ENCODE results near the gene MCCC2. TPM values are rescaled to one million over a fixed set of nuclear protein-coding genes. Genes with fewer than 3 reads are reported as not detected.
A peak's percentile ranks its signal among the peaks of the same experiment; 100 is the strongest.
"Not testable (repeated sequence)": the region's sequence is repeated elsewhere in the genome, so short reads cannot be mapped to it uniquely, and the experiment has no call there.

The MCCC2 gene
- total RNA-seq, 1 experiment from 2014 or later = 61.5 TPM

GRCh38 chr5:71663191-71663969 lies 76.2 kb downstream of the MCCC2 start:
- Histone ChIP-seq H3K4me3 (no peak overlapping the region), H3K36me3 (no peaks in the 10 kb centered on the region), H3K4me1 (no peaks in the 10 kb centered on the region), H3K27ac (no peak overlapping the region), H3K27me3 (no peaks in the 10 kb centered on the region), H3K9me3 (replicated peaks) (no peaks in the 10 kb centered on the region)
- peak in 1 of 2 experiments; percentile 21 for DNase-seq

- DNase-seq; H3K27me3 ChIP-seq; H3K27ac ChIP-seq; H3K4me3 ChIP-seq; H3K9me3 ChIP-seq (replicated peaks); H3K4me1 ChIP-seq; H3K36me3 ChIP-seq: not testable (repeated sequence)
These were observed 77.5 kb downstream of the MCCC2 start for GRCh38 chr5:71664615-71665014.

- Histone ChIP-seq H3K27ac (no peak overlapping the region), H3K36me3 (no peaks in the 10 kb centered on the region), H3K9me3 (replicated peaks) (no peaks in the 10 kb centered on the region), H3K4me1 (no peaks in the 10 kb centered on the region), H3K4me3 (no peak overlapping the region), H3K27me3 (no peaks in the 10 kb centered on the region)
- DNase-seq = no peak
These were observed 79.2 kb downstream of the MCCC2 start for GRCh38 chr5:71666321-71666720.

GRCh38 chr5:71677977-71678376 lies 90.8 kb downstream of the MCCC2 start:
- Histone ChIP-seq H3K27me3 (no peaks in the 10 kb centered on the region), H3K4me1 (no peaks in the 10 kb centered on the region), H3K36me3 (no peaks in the 10 kb centered on the region), H3K4me3 (no peak overlapping the region), H3K9me3 (replicated peaks) (no peaks in the 10 kb centered on the region), H3K27ac (no peak overlapping the region)
- no peak for DNase-seq

GRCh38 chr5:71679714-71680113 lies 92.6 kb downstream of the MCCC2 start:
- DNase-seq = no peak
- Histone ChIP-seq H3K9me3 (replicated peaks) (no peaks in the 10 kb centered on the region), H3K27me3 (no peaks in the 10 kb centered on the region), H3K4me1 (no peaks in the 10 kb centered on the region), H3K4me3 (no peak overlapping the region), H3K27ac (no peak overlapping the region), H3K36me3 (no peaks in the 10 kb centered on the region)

- no peak overlapping the region for H3K27ac ChIP-seq
- no peak overlapping the region for H3K4me3 ChIP-seq
- H3K4me1 ChIP-seq = no peaks in the 10 kb centered on the region
- no peaks in the 10 kb centered on the region for H3K27me3 ChIP-seq
- H3K9me3 ChIP-seq (replicated peaks) = no peaks in the 10 kb centered on the region
- H3K36me3 ChIP-seq = no peaks in the 10 kb centered on the region
- DNase-seq = no peak
These were observed 93.4 kb downstream of the MCCC2 start for GRCh38 chr5:71680510-71680909.

GRCh38 chr5:71681296-71681695 lies 94.2 kb downstream of the MCCC2 start:
- DNase-seq = peak; percentile 12 to 40
- Histone ChIP-seq H3K4me3 (no peak overlapping the region), H3K9me3 (replicated peaks) (no peaks in the 10 kb centered on the region), H3K27ac (no peak overlapping the region), H3K36me3 (no peaks in the 10 kb centered on the region), H3K27me3 (no peaks in the 10 kb centered on the region), H3K4me1 (no peaks in the 10 kb centered on the region)

- Histone ChIP-seq H3K36me3 (no peaks in the 10 kb centered on the region), H3K9me3 (replicated peaks) (no peaks in the 10 kb centered on the region), H3K27ac (no peak overlapping the region), H3K4me1 (no peaks in the 10 kb centered on the region), H3K27me3 (no peaks in the 10 kb centered on the region), H3K4me3 (no peak overlapping the region)
- no peak for DNase-seq
These were observed 97.2 kb downstream of the MCCC2 start for GRCh38 chr5:71684309-71684708.

- DNase-seq = peak; percentile 15 to 49
- Histone ChIP-seq H3K4me1 (peaks cover 10% of the 10 kb centered on the region), H3K27me3 (no peaks in the 10 kb centered on the region), H3K27ac (no peak overlapping the region), H3K36me3 (no peaks in the 10 kb centered on the region), H3K4me3 (0 out of 2 replicates have a peak overlapping the region, but pooled peaks have one; percentile 2), H3K9me3 (replicated peaks) (no peaks in the 10 kb centered on the region)
These were observed 106.8 kb downstream of the MCCC2 start for GRCh38 chr5:71693828-71694427.

- DNase-seq = no peak
- H3K4me3 ChIP-seq = no peak overlapping the region
- H3K4me1 ChIP-seq = peaks cover 10% of the 10 kb centered on the region
- H3K36me3 ChIP-seq = no peaks in the 10 kb centered on the region
- no peaks in the 10 kb centered on the region for H3K27me3 ChIP-seq
- no peak overlapping the region for H3K27ac ChIP-seq
- no peaks in the 10 kb centered on the region for H3K9me3 ChIP-seq (replicated peaks)
These were observed 107.9 kb downstream of the MCCC2 start for GRCh38 chr5:71695071-71695470.

- Histone ChIP-seq H3K36me3 (no peaks in the 10 kb centered on the region), H3K27ac (no peak overlapping the region), H3K27me3 (no peaks in the 10 kb centered on the region), H3K9me3 (replicated peaks) (no peaks in the 10 kb centered on the region), H3K4me3 (no peak overlapping the region), H3K4me1 (peaks cover 10% of the 10 kb centered on the region)
- no peak for DNase-seq
These were observed 108.5 kb downstream of the MCCC2 start for GRCh38 chr5:71695595-71695994.

- DNase-seq = no peak
- H3K9me3 ChIP-seq (replicated peaks) = no peaks in the 10 kb centered on the region
These were observed 110.8 kb downstream of the MCCC2 start for GRCh38 chr5:71697967-71698366.

GRCh38 chr5:71699233-71699632 lies 112.1 kb downstream of the MCCC2 start:
- no peak overlapping the region for H3K4me3 ChIP-seq
- DNase-seq = no peak
- H3K36me3 ChIP-seq = no peaks in the 10 kb centered on the region
- H3K27ac ChIP-seq = no peak overlapping the region
- H3K27me3 ChIP-seq = no peaks in the 10 kb centered on the region
- H3K4me1 ChIP-seq = peaks cover 8% of the 10 kb centered on the region; the same call in 1 of the 2 replicates
- no peaks in the 10 kb centered on the region for H3K9me3 ChIP-seq (replicated peaks)

More at GRCh38 chr5:71697967-71698366, 110.8 kb downstream of the MCCC2 start:
- peaks cover 10% of the 10 kb centered on the region for H3K4me1 ChIP-seq
- no peaks in the 10 kb centered on the region for H3K27me3 ChIP-seq
- no peaks in the 10 kb centered on the region for H3K36me3 ChIP-seq
- no peak overlapping the region for H3K27ac ChIP-seq
- no peak overlapping the region for H3K4me3 ChIP-seq

GRCh38 chr5:71699751-71700150 lies 112.6 kb downstream of the MCCC2 start:
- no peak overlapping the region for H3K4me3 ChIP-seq
- H3K36me3 ChIP-seq = no peaks in the 10 kb centered on the region
- no peak for DNase-seq
- no peaks in the 10 kb centered on the region for H3K9me3 ChIP-seq (replicated peaks)
- no peaks in the 10 kb centered on the region for H3K27me3 ChIP-seq
- H3K4me1 ChIP-seq = peaks cover 11% of the 10 kb centered on the region; the same call in 1 of the 2 replicates
- H3K27ac ChIP-seq = no peak overlapping the region

GRCh38 chr5:71700803-71701202 lies 113.7 kb downstream of the MCCC2 start:
- DNase-seq = no peak
- no peak overlapping the region for H3K27ac ChIP-seq
- no peaks in the 10 kb centered on the region for H3K27me3 ChIP-seq
- H3K36me3 ChIP-seq = no peaks in the 10 kb centered on the region
- H3K4me1 ChIP-seq = peaks cover 11% of the 10 kb centered on the region; the same call in 1 of the 2 replicates
- H3K9me3 ChIP-seq (replicated peaks) = no peaks in the 10 kb centered on the region
- H3K4me3 ChIP-seq = no peak overlapping the region
